OCI-M1 (cell line): ENCODE measurements around the gene LRRC71.

ENCODE experiments used
- DNase-seq: peaks from one replicate; lab custom pipeline; 2025; lab: John Stamatoyannopoulos, UW

Gene LRRC71

GRCh38 chr1:156927215-156928042, 7.0 kb downstream of the LRRC71 start:
- peak; percentile 85 for DNase-seq

- DNase-seq = no peak
Measured at GRCh38 chr1:156928043-156928602, 7.7 kb downstream of the LRRC71 start.

- no peak for DNase-seq
Measured at GRCh38 chr1:156929596-156930238, 9.3 kb downstream of the LRRC71 start.

- DNase-seq = no peak
Measured at GRCh38 chr1:156930483-156930882, 10.1 kb downstream of the LRRC71 start.

GRCh38 chr1:156931211-156931952, 10.9 kb downstream of the LRRC71 start:
- DNase-seq = peak; percentile 45

GRCh38 chr1:156931974-156932710, 11.7 kb downstream of the LRRC71 start:
- DNase-seq = no peak

- DNase-seq = no peak
Measured at GRCh38 chr1:156933136-156933535, 12.7 kb downstream of the LRRC71 start.

GRCh38 chr1:156935505-156936128, 15.2 kb downstream of the LRRC71 start:
- DNase-seq = no peak

- DNase-seq = no peak
Measured at GRCh38 chr1:156936191-156936590, 15.8 kb downstream of the LRRC71 start.

- no peak for DNase-seq
Measured at GRCh38 chr1:156936721-156937220, 16.3 kb downstream of the LRRC71 start.

- DNase-seq = no peak
Measured at GRCh38 chr1:156937883-156938282, 17.5 kb downstream of the LRRC71 start.

GRCh38 chr1:156938813-156939212, 18.4 kb downstream of the LRRC71 start:
- no peak for DNase-seq

- no peak for DNase-seq
Measured at GRCh38 chr1:156939786-156940334, 19.4 kb downstream of the LRRC71 start.

- DNase-seq = no peak
Measured at GRCh38 chr1:156941675-156942074, 21.2 kb downstream of the LRRC71 start.

GRCh38 chr1:156942176-156942575, 21.7 kb downstream of the LRRC71 start:
- no peak for DNase-seq

- no peak for DNase-seq
Measured at GRCh38 chr1:156942576-156942975, 22.1 kb downstream of the LRRC71 start.

- no peak for DNase-seq
Measured at GRCh38 chr1:156943756-156944155, 23.3 kb downstream of the LRRC71 start.

- DNase-seq = no peak
Measured at GRCh38 chr1:156944268-156944667, 23.8 kb downstream of the LRRC71 start.

GRCh38 chr1:156944848-156945247, 24.4 kb downstream of the LRRC71 start:
- DNase-seq = no peak

- DNase-seq = no peak
Measured at GRCh38 chr1:156945881-156946661, 25.6 kb downstream of the LRRC71 start.
